MM.1S (cell line): ENCODE data around the gene SLC43A1.

Experiments used
- DNase-seq: peaks from one replicate; pipeline ENCODE4 v3.0.0-alpha.2; 2015
- H2AFZ ChIP-seq: fragments of 300-600 bp; sonication (generic); 2 replicates; pipeline ENCODE4 v1.6.0; 2016; ENCODE audit warnings: antibody characterized with exemption, low read length
- H3F3A ChIP-seq: fragments of 300-600 bp; sonication (generic); 2 replicates; pipeline ENCODE4 v1.6.1; 2016; ENCODE audit warnings: mild to moderate bottlenecking, antibody characterized with exemption, low read length, moderate library complexity, mixed read lengths; ENCODE audit not compliant: insufficient read depth
- H3K27ac ChIP-seq: fragments of 300-600 bp; sonication (generic); 2 replicates; pipeline ENCODE4 v1.5.1; 2016; ENCODE audit warnings: mild to moderate bottlenecking, low read length
- H3K27me3 ChIP-seq: fragments of 300-600 bp; sonication (generic); replicated peaks from 2 replicates; pipeline ENCODE4 v1.6.0; 2016; ENCODE audit warnings: low read length; ENCODE audit not compliant: insufficient read depth
- H3K36me3 ChIP-seq: fragments of 300-600 bp; sonication (generic); replicated peaks from 2 replicates; pipeline ENCODE4 v1.6.1; 2016; ENCODE audit warnings: mild to moderate bottlenecking, low read length, mixed read lengths; ENCODE audit not compliant: insufficient read depth
- H3K4me1 ChIP-seq: fragments of 300-600 bp; sonication (generic); 2 replicates; pipeline ENCODE4 v1.6.1; 2016; ENCODE audit warnings: low read length, mixed read lengths
- H3K4me2 ChIP-seq: fragments of 300-600 bp; sonication (generic); 2 replicates; pipeline ENCODE4 v1.6.0; 2016; ENCODE audit warnings: low read depth, low read length
- H3K4me3 ChIP-seq: fragments of 300-600 bp; sonication (generic); 2 replicates; pipeline ENCODE4 v1.5.1; 2016; ENCODE audit warnings: low read length, mixed read lengths
- H3K79me2 ChIP-seq: fragments of 300-600 bp; sonication (generic); 2 replicates; pipeline ENCODE4 v1.6.1; 2016; ENCODE audit warnings: mixed run types, low read length, mixed read lengths
- H3K9ac ChIP-seq: fragments of 300-600 bp; sonication (generic); 2 replicates; pipeline ENCODE4 v1.6.1; 2016; ENCODE audit warnings: low read length, mixed read lengths
- H3K9me2 ChIP-seq: fragments of 300-600 bp; sonication (generic); replicated peaks from 2 replicates; pipeline ENCODE4 v1.6.1; 2016; ENCODE audit warnings: mild to moderate bottlenecking, low read length, mixed read lengths; ENCODE audit not compliant: insufficient read depth
- H3K9me3 ChIP-seq: fragments of 300-600 bp; sonication (generic); replicated peaks from 2 replicates; pipeline ENCODE4 v1.6.1; 2016; ENCODE audit warnings: mild to moderate bottlenecking, low read length, mixed read lengths; ENCODE audit not compliant: insufficient read depth
- H4K20me1 ChIP-seq: fragments of 300-600 bp; sonication (generic); 2 replicates; pipeline ENCODE4 v1.6.1; 2016; ENCODE audit warnings: mild to moderate bottlenecking, low read length, moderate library complexity, mixed read lengths; ENCODE audit not compliant: insufficient read depth
- CTCF ChIP-seq: fragments of 300-600 bp; sonication (generic); IDR thresholded peaks from 2 replicates; pipeline ENCODE4 v1.5.1; 2016; ENCODE audit warnings: antibody characterized with exemption, low read length, mixed read lengths
- EZH2 ChIP-seq: fragments of 300-600 bp; sonication (generic); optimal IDR thresholded peaks from 2 replicates; pipeline ENCODE3; 2017; ENCODE audit warnings: low read depth, mild to moderate bottlenecking, antibody characterized with exemption, low read length, mixed read lengths
- EZH2phosphoT487 ChIP-seq: fragments of 300-600 bp; sonication (generic); IDR thresholded peaks from 2 replicates; pipeline ENCODE4 v1.6.1; 2018; ENCODE audit warnings: antibody characterized with exemption, low read length

The SLC43A1 gene

GRCh38 chr11:57501953-57502352 lies 13.5 kb downstream of the SLC43A1 start:
- no peak for DNase-seq
- TF ChIP-seq CTCF (no peak), EZH2 (no peak), EZH2phosphoT487 (no peak)
- Histone ChIP-seq H3K9ac (no peak overlapping the region), H3K27me3 (no peaks in the 10 kb centered on the region), H3K4me2 (no peak overlapping the region), H3K27ac (no peak overlapping the region), H3F3A (no peaks in the 10 kb centered on the region), H3K9me2 (no peaks in the 10 kb centered on the region), H3K9me3 (no peaks in the 10 kb centered on the region), H3K4me1 (no peaks in the 10 kb centered on the region), H3K4me3 (no peak overlapping the region), H4K20me1 (no peaks in the 10 kb centered on the region), H3K36me3 (no peaks in the 10 kb centered on the region), H2AFZ (no peak overlapping the region), H3K79me2 (no peaks in the 10 kb centered on the region)

GRCh38 chr11:57500926-57501325 lies 14.6 kb downstream of the SLC43A1 start:
- no peaks in the 10 kb centered on the region for H3K36me3 ChIP-seq
- H3F3A ChIP-seq, result no peaks in the 10 kb centered on the region
- no peaks in the 10 kb centered on the region for H3K9me3 ChIP-seq
- H2AFZ ChIP-seq, result no peak overlapping the region
- no peaks in the 10 kb centered on the region for H3K9me2 ChIP-seq
- no peaks in the 10 kb centered on the region for H3K27me3 ChIP-seq
- H3K9ac ChIP-seq, result no peak overlapping the region
- no peaks in the 10 kb centered on the region for H4K20me1 ChIP-seq
- H3K4me1 ChIP-seq, result no peaks in the 10 kb centered on the region
- no peak overlapping the region for H3K4me2 ChIP-seq
- no peak overlapping the region for H3K4me3 ChIP-seq
- no peaks in the 10 kb centered on the region for H3K79me2 ChIP-seq
- H3K27ac ChIP-seq, result no peak overlapping the region
- DNase-seq, result no peak
- TF ChIP-seq EZH2phosphoT487, result no peak
- no peak for TF ChIP-seq EZH2

DNA sequence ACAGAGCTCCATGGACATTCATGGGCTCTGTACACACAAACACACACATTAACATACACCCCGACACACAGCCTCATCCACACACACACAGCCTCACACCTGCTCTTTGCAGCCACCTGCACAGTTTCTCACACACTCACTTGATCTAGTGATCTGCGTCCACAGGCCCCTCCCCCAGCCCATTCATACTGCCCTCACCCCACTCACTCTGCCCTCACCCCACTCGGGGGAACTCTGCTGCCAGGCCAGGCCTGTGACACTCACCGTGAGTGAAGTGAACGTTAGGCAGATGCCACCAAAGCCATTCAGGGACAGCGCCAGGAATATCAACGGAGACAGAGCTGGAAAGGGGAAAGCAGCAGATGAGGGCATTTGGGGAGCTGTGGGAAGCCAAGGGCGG lies 15.0 kb downstream of the SLC43A1 start:
- no peaks in the 10 kb centered on the region for H3K4me1 ChIP-seq
- no peaks in the 10 kb centered on the region for H3F3A ChIP-seq
- no peaks in the 10 kb centered on the region for H3K79me2 ChIP-seq
- H3K9ac ChIP-seq, result no peak overlapping the region
- DNase-seq, result no peak
- no peak overlapping the region for H3K4me3 ChIP-seq
- no peaks in the 10 kb centered on the region for H3K9me3 ChIP-seq
- no peak overlapping the region for H3K4me2 ChIP-seq
- no peaks in the 10 kb centered on the region for H3K9me2 ChIP-seq
- H4K20me1 ChIP-seq, result no peaks in the 10 kb centered on the region
- no peaks in the 10 kb centered on the region for H3K27me3 ChIP-seq
- no peak overlapping the region for H2AFZ ChIP-seq
- TF ChIP-seq EZH2, result no peak
- no peak for TF ChIP-seq EZH2phosphoT487
- H3K36me3 ChIP-seq, result no peaks in the 10 kb centered on the region
- no peak overlapping the region for H3K27ac ChIP-seq

DNA sequence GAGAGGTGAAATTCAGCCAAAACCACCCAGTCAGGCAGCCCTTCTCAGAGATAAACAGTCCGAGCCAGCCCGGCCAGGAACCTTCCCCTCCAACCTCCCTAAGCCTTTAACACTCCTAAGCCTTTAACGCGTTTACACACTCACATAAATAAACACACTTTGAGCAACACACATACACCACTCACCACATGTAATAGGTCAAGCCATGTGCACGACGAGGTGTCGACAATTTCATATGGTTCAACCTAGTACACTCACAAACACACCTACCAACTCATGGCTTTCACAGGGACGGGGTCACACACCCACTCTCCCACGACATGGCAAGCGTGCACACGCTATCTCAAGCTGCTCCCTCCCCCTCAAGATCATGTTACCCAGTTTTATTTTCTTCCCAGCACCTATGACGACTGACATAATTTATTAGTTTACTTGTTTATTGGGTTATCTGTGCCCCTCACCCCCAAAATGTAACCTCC lies 15.5 kb downstream of the SLC43A1 start:
- no peaks in the 10 kb centered on the region for H3K4me1 ChIP-seq
- no peaks in the 10 kb centered on the region for H3K9me3 ChIP-seq
- TF ChIP-seq EZH2 (no peak), EZH2phosphoT487 (no peak), CTCF (no peak)
- DNase-seq, result no peak
- H3K4me3 ChIP-seq, result no peak overlapping the region
- H3K79me2 ChIP-seq, result no peaks in the 10 kb centered on the region
- peak overlapping the region; percentile 77; the same call in 1 of the 2 replicates for H3K4me2 ChIP-seq
- H3F3A ChIP-seq, result no peaks in the 10 kb centered on the region
- no peaks in the 10 kb centered on the region for H3K36me3 ChIP-seq
- no peaks in the 10 kb centered on the region for H3K9me2 ChIP-seq
- H3K9ac ChIP-seq, result peak overlapping the region; percentile 6; the same call in 1 of the 2 replicates
- no peaks in the 10 kb centered on the region for H3K27me3 ChIP-seq
- no peak overlapping the region for H3K27ac ChIP-seq
- peak overlapping the region; percentile 54; the same call in 1 of the 2 replicates for H2AFZ ChIP-seq
- H4K20me1 ChIP-seq, result no peaks in the 10 kb centered on the region
